Activated T-helper 9 cell treated with anti-CD3 and anti-CD28 coated beads, Interleukin-2, amount 50 U/mL, for 16 hours (primary cell): ENCODE data around the gene HABP4.
"Not testable (repeated sequence)": the region's sequence is repeated elsewhere in the genome, so short reads cannot be mapped to it uniquely, and the experiment has no call there.

ENCODE experiments used
- DNase-seq: peaks from one replicate; pipeline ENCODE4 v3.0.0-alpha.2; 2020; ENCODE audit warnings: low read depth

Gene HABP4

DNA sequence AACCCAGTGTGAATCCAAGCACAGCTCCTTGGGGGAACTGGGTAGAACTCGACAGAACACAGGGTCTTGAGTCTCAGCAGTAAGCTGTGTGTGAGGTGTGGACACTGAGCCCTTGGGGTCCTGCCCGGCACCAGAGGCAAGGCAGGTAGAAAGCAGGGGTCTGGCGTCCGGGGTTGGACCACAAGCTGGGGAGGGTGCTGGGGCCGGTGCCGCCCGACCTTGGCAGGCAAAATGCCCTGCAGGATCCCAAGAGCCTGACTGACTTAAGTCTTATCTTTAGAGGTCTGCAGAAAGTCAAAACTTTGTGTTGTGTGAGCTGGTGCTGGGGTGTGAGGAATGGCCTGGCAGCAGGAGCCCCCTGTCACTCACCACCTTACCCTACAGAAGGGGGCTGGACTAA is 49.3 kb downstream of the HABP4 start:
- no peak for DNase-seq

GRCh38 chr9:96500696-96501632 is 51.0 kb downstream of the HABP4 start:
- DNase-seq: no peak

- DNase-seq: no peak
These were observed 51.9 kb downstream of the HABP4 start for GRCh38 chr9:96501633-96502538.

DNA sequence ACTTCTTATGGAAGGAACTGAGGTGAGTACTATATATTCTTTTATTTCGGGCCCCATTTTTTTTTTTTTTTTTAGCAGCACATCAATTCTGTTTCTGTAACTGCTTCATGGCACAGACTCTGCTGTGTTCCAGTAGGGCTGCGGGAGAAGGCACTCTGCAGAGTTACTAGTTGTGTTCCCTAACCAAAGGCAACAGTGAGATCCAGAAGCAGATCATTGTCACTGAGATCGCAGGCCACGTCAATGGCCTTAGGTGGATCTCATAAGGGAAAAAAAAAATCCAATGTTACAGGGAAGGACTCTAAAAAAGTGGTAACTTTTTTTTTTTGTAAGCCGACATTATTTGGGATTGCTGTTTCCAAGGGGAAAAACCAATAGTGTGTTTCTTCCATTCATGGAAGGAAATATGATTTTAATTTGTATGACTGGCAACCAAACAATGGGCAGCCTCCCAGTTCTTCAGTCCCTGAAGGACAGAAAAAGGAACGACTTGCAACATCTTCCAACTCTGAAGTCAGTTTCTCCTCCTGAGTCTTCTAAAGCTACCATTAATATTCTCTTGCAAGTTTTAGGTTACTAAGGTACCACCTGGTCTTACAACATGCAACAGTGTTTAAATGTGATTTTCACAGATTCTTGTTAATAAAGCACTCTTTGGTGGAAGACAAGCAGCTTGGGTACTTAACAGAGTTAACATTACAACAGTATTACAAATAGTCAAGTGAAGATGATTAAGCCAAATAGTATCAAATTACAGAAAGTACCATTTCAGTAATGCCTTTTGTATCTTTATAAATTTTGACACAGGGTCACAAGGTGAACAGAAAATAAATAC is 52.8 kb downstream of the HABP4 start:
- DNase-seq: no peak

GRCh38 chr9:96503374-96503748 is 53.4 kb downstream of the HABP4 start:
- DNase-seq: not testable (repeated sequence)

DNA sequence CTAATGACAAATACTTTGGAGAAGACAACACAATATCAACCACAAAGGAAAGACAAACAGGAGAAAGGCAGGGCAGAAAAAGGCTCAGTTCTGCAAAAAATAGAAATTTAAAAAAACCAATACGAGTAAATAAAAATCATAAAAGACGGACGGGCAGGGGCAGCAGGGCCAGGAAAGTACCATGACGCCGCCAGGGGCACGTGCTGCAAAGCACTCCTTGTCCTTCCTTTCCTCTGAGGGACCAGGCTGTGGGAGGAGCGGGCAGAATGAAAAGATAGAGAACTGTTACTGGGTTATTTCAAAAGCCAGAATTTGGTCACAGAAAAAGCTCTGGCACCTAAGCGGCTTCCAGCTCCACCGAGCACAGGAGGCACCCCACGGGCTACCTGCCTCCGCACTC is 53.9 kb downstream of the HABP4 start:
- DNase-seq: no peak

DNA sequence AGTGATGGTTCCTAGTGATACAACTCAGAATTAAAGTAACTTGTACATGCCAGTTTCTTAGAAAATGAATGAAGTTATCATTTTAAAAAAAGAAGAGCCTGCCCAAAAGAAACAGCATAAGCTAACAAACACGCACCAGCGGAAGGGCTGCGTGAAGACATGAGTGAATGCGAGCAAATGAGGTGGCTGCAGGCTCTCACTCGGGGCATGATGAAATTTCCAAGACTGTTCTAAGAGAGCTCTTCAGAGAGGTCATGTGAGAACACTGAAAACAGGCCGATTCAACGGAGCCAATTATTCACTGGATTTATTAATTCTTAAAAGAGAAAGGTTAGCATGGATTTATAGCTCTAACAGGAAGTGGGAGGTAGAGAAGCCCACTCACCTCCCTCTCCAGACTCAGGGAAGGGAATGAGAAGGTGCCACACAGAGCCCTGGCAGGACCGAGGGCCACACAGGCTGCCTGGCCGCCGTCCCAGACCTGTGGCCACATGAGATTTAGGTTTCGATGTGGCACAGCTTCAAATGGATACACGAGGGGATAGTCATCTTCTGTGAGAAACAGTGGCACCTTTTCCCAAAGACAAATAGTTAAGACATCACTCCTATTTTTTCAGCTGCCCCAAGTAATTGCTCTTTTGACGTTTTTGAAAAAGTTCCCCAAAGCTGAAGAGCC is 55.5 kb downstream of the HABP4 start:
- no peak for DNase-seq

DNA sequence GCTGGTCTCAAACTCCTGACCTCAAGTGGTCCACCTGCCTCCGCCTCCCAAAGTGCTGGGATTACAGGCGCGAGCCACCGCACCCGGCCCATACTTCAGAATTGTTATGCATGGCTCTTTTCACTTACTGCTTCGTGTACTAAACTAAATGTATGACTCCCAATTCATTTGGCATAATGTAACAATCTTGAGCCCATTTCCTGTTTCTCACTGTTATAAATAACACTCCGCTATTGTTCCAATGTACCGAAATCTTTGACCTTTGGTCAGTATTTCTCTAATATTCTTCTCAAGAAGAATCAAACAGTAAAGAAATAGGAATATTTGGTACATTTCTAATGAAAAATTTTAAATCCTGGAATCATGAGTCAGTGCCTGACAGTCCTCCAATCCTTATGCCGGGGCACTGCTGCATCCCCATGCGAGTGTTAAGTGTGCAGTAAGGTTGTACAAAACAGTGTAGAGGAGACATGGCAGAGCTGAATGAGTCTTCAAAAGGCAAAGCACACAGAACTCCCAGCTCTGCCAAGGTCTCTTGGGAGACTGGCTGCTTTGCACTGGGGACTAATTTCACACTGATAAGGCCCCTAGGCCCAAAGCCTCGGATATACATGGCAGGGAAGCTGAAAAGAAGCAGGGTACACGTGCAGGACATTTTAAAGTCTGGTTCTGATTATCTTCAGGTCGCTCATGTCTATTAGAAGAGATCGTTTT is 58.4 kb downstream of the HABP4 start:
- no peak for DNase-seq

DNA sequence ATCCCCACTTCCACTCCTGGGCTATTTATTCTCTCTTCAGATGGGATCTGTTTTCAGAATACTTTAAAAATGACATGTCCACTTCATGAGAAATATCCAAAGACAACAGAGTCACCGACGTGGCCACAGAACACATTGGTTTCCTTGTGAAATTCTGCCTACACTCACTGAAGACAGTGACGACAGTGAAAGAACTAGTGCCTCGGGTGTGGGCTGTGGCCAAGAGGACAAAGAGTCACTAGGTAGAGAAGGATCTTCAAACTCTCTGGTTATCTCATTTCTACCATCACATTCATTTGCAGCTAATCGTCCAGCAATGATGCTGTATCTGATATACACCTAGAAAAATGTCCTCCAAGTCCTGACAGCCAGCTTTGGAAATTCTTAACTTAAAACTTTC is 59.1 kb downstream of the HABP4 start:
- no peak for DNase-seq

- DNase-seq: no peak
These were observed 59.9 kb downstream of the HABP4 start for GRCh38 chr9:96509848-96510247.

GRCh38 chr9:96510258-96510657 is 60.3 kb downstream of the HABP4 start:
- DNase-seq: no peak

- DNase-seq: no peak
These were observed 62.3 kb downstream of the HABP4 start for GRCh38 chr9:96512240-96512639.

DNA sequence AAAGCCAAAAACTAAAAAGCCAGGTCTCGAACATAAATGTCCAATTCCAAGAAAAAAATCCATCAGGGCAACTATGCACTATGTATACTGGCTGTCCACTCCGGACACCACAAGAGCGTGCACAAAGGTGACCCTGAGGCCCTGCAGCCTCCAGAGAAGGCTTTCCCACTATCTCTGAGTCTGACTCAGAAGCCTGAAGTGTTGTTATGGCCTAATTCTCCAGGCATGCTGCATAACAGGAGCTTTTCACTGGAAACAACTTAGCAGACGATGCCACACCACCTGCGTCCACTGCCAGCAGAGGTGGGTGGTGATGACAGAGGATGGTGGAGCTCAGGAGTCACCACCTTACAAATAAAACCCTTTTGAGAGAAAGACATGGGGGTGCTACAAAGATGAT is 63.7 kb downstream of the HABP4 start:
- no peak for DNase-seq

- no peak for DNase-seq
These were observed 64.3 kb downstream of the HABP4 start for GRCh38 chr9:96514108-96514799.

DNA sequence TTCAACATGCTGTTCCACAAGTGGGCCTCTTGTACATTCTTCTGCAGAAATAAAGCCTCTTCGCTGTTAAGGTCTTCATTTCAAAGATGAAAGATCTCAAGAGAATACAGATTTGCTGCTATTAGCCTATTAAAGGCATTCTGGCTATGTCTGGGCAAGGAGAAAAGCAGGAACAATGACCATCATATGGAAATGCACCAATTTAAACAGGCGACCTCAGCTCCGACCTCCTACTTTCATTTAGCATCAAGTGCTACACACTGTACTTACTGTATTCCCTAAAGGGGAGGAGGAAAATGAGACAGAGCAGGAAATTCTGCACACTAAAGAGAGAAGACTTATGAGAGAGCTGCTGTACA is 64.8 kb downstream of the HABP4 start:
- DNase-seq: no peak

GRCh38 chr9:96515621-96516470 is 65.9 kb downstream of the HABP4 start:
- DNase-seq: no peak

DNA sequence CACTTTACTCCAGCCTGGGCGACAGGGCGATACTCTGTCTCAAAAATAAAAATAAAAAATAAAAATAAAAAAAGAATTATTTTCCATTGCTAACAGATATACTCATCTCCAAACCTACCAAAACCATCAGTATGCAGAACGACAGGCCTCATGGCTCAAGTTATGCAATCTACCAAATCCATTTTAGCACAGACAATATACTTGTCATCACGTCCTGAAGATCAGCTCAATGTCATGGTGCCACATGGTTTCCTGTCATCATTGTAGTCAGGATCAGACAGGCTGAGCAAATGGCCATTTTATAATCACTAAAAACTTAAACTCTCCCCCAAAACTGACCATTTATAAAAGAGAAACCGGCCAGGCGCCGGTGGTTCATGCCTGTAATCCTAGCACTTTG is 69.1 kb downstream of the HABP4 start:
- no peak for DNase-seq

- no peak for DNase-seq
These were observed 69.8 kb downstream of the HABP4 start for GRCh38 chr9:96519787-96520186.

DNA sequence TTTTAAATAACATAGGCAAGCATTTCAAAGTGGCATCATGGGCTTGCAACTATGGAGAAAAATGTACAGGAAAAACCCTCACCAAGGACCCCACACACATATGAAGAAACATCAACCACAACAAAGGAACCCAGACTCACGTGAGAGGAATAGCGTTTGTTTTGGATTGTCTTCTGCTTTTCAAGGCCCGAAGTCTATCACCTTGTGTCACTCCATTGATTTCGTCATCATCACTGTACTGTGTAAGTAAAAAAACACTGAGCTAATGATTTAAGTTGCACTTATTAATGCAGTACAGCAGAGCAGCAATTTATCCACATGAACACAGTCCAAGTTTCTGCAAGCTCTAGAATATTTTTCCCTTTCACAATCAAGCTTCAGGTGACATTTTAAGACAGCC is 72.4 kb downstream of the HABP4 start:
- no peak for DNase-seq
